ENCODE measurements around the gene EPHX1.

EPHX1 gene

DNA sequence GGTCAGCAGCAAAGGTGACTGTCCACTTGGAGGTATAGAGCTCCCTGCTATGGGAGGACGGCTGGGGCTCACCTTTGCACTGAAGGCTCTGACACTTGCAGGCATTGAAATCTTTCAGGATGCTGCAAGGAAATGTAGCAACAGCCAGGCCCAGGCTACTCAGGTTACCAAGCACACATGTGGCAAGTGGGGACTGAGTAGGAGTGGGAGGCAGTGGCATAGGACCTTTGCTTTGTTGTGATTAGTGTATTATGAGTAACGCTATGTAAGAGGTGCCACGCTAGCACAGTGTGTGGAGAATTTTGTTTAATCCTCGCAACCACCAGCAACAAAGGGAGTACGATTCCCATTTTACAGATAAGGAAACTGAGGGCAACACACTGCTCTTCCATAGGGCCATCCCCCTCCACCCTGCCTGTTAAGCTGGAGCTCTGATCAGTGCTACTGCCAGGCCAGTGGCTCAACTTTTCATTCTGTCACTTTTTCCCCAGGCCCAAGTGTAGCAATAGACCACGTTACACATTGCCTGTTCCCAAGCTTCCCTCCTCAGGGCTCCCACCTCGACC, 51.0 kb downstream of the EPHX1 start:
- DNase-seq (ENCODE audit: low spot score) = no peak
- FAIRE-seq = no peak

DNA sequence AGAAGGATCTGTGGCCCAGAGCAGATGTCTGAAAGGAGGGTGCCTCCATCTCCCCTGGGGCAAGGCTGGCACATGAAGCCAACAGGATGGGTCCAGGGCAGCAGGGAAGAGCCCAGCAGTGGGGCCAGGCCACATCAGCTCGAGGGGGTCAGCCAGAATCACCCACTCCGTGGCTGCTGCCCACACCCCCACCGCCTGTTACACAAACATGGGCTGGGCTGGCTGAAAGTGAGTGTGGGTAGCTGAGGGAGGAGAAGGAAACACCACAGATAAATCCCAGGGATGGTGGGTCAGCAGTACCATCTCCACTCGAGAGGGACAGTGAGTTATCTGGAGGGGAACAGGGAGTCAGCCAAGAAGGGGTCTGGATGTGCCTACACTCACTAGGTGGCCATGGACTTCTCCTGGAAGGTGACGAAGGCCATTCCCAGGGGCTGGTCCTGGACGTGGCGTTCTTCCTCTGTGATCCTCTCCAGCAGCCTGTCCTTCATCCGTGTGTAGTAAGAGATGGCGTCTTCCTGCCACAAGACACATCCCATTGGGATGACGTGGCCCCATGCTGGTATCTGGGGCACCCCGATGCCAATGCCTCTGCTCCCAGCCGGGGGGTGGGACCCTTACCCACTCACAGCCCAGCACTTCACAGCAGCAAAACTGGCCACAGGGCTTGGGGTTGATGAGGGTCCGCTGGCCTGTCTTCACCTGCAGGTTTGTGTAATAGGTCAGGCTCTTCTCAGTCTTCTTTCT, 52.1 kb downstream of the EPHX1 start:
- FAIRE-seq (no peak), DNase-seq (ENCODE audit: low spot score) (no peak)

DNA sequence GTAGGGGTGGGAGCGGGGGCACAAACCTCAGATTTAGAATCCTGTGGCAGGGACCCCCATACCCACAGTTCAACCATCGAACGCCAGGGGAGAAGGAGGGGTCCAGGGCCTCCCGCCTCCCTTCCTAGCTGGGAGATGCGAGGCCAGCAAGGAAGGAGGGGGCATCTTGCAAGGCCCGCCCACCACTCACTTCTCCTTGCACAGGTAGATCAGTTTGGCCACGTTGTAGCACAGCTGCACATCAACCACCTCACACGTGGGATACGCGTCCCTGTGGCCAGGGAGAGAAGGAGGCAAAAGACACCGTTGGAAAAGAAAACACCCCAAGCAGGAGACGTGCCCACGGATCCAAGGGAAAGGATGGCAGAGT, 52.6 kb downstream of the EPHX1 start:
- DNase-seq (ENCODE audit: low spot score) = no peak

DNA sequence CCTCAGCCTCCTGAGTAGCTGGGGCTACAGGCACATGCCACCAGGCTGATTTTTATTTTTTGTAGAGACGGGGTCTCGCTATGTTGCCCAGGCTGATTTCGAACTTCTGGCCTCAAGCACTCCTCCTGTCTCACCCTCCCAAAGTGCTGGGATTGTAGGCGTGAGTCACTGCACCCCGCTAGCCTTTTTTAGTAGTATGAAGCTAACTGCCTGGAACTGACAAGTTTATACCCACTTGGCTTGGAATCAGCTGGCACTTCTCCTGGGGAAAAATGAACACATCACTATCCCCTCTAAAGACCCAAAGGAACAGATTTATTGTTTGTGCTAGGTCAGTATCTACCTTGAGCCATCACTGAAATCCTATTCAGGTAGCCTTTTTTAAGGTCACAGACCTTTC, 53.2 kb downstream of the EPHX1 start:
- FAIRE-seq = no peak
- DNase-seq (ENCODE audit: low spot score) = no peak

More for the DNA sequence above, 52.6 kb downstream of the EPHX1 start:
- no peak for FAIRE-seq

DNA sequence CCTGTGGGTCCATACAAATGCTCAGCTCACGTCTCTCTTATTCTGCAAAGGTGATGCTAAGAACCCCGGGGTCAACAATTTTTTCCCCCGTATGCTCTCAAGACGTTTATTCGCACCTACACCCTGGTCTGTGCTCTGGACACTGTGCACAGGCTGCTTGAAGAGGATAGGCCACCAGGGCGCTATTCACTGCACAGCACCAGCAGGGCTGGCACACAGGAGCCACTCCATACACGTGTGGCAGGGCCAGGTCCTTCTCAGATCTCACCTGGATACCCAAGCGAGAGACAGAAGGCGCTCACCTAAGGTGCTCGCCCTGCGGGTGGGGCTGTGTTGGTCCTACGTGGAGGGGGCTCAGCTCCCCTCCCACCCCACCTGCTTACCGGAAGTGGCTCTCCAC, 55.6 kb downstream of the EPHX1 start:
- FAIRE-seq (no peak), DNase-seq (ENCODE audit: low spot score) (no peak)

DNA sequence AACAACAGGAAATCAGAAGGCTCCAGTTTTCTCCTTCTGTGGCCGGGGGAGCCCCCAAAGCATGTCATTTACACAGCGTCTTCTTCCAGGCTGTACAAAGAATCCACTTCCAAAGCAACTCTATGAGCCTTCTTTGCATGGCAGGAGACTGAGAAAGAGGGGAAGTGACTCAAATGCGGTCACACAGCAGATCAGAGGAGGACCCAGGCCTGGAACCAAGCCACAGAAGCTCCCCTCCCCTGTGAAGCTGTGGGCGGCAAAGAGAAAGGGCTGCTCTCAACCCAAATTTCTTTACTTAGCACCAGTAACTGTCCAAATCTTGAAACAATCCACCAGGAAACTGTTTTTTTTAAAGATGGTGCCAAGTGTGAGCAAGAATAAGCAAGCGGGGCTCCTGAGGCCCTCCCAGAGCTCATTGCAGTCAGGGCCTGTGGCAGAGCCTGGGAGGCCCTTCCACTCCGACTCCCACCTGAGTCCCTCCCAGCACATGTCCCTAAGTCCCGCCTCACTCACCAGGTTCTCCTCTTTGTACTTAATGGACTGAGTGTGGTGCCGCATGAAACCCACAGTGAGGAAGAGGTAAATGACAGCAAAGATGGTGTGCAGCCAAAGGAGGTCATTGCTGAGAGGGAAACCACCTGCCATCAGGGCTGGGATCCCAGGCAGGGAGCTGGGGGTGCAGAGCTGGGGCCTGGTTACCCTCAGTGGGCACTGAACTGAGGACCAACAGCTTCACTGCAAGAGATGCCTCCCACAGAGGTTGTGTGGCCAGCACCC, 56.3 kb downstream of the EPHX1 start:
- FAIRE-seq = no peak
- peak; percentile 32 for DNase-seq (ENCODE audit: low spot score)

DNA sequence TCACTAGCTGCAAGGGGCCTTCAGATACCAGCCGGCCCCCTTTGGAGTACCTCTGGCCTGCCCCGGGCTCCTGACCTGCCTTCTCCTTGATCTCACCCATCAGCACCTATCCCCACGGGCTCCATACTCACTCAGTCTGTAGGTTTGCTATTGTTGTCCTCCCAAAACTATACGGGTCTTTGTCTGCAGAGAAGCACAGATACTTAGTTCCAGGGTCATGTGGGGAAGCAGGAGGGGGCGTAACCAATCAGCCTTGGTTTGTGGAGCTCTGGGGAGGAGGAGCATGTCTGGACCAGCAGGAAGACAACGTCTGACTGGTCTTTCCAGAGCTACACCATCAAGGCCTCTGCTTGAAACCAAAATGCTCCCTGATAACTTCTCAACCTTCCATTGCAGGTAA, 57.1 kb downstream of the EPHX1 start:
- DNase-seq (ENCODE audit: low spot score) (no peak), FAIRE-seq (no peak)

DNA sequence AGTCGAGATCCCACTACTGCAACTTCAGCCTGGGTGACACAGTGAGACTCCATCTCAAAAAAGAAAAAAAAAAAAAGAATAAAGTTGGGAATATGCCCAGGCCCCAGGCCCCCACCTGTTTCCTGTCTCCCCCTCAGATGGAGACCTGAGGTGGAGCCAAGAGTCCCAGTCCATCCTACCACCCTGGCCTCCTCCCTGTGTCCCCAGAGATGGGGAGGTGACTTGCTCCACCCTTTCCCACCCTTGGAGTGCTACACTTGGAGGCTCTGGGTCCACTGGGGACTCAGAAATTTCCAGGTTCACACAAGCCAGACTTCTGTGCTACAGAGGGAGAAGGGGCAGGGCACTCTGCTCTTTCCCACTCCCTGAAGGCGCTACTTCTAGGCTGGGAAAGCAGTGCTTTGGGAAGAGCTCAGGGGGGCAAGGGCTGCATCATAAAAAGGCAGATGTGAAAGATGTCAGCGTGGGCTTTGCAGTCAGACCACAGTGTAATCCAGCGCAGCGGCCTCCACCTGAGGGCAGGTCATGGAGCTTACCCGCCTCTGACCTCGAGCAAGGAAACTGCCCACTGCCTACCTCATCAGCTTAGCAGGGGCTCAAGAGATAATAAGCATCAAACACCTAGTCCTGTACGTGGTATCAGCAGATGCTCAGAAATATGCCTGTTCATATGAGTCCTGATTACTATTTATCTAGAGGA, 58.9 kb downstream of the EPHX1 start:
- FAIRE-seq = no peak
- DNase-seq (ENCODE audit: low spot score) = no peak

DNA sequence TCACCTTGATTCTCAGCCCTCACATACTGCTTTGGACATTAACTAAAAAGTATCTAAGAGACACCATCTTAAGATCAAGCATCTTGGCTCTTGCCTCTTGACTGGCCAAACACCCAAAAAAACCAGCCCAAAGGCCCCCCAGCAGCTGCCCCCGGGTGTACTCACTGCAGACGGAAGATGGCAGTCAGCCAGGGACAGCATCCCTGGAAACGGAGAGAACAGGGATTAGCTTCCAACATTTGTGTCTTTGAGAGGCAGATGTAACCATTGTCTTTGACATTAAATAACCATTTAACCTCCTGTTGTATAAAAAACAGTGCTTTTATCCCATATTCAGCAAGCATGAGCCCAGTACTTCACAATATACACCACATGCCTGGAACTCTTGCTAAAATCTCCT, 61.0 kb downstream of the EPHX1 start:
- FAIRE-seq = no peak
- DNase-seq (ENCODE audit: low spot score) = no peak

DNA sequence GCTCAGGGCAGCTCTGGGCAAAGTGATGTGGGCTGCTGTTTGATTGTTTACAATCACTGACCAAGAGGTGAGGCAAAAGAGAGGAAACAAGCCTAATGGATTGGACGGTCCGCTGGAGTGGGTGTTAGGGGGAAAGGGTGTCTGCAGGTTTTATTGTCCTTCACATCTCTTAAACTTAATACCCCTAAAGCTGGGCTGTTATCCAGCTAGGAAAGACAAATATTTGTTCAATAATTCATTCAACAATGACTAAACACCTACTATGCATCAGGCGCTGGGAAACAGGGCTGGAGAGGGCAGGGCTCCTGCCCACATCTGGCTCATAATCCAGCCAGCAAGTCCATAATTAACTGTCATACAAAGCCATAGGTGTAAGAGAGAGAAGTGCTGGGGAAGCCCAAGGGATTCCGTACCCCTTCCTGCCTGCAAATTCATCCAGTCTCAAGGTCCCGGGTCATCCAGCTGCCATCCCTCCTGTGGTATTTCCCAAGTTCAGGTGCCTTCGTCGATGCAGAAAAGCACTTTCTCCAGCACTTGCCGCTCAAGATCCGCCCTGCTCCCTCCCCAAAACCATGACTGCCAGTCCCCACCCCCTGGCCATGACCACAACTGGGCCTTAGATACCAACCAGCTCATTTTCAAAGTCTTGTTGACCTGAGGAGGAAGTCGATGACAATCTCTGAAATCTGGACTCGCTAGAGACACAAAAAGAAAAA, 61.6 kb downstream of the EPHX1 start:
- no peak for FAIRE-seq
- DNase-seq (ENCODE audit: low spot score) = no peak

DNA sequence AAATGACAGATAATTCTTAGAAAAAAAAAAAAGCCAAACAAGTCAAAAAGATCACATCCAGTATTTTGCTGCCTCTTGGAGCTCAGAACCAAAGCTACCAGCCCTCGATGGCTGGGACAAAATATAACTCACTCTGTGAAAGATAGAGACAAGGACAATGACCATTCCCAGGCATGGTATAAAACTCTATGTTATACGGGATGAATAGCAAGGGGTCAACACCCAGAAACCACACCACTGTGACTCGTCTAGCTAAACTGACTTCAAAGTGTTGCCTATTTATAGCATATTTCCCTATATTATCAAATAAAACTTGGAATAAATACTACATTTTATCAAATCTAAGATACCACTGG, 62.1 kb downstream of the EPHX1 start:
- no peak for FAIRE-seq
- DNase-seq (ENCODE audit: low spot score) = no peak

DNA sequence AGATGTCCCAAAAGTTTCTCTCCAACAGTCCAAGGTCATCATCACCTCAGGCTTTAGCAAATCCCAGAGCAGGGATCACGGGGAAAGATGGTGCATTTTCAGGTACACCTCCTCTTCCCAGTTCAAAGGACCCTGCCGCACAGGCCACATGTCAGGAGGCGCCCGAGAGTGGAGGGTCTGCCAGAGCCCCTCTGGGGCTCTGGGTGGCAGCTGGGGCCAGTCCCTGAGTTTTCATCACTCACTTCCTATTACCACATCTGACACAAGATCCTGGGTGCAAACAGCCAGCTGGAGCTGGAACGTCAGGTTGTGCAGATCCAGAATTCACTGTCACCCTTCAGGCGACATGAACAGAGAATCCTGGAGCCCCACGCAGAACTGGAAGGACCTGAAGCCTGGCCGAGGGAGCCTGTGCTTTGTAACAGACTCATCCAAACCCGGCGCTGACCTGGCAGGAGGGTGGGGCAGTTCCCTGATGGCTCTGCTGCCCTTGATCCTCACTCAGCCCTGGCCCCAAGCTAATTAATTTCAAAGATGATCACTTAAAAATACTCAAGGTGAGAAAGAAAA, 63.4 kb downstream of the EPHX1 start:
- no peak for DNase-seq (ENCODE audit: low spot score)
- no peak for FAIRE-seq

DNA sequence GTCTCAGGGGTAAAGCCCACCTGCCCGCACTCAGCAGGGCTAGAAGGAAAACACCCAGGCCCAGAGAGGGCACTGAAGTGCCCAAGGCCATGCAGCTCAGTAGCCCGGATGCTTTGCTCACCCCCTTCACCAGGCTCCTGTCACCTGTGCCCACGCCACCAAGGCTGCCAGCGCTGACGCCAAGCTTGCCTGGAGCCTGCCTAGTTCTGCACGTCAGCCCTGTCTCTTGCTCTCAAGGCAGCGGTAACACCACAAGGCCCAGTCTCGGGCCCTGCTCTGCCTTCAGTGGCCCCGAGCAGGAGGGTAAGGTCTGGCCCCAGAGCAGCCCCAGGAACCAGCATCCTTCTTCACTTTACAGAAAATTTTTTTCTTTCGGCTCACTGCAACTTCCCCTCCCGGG, 64.5 kb downstream of the EPHX1 start:
- no peak for DNase-seq (ENCODE audit: low spot score)

DNA sequence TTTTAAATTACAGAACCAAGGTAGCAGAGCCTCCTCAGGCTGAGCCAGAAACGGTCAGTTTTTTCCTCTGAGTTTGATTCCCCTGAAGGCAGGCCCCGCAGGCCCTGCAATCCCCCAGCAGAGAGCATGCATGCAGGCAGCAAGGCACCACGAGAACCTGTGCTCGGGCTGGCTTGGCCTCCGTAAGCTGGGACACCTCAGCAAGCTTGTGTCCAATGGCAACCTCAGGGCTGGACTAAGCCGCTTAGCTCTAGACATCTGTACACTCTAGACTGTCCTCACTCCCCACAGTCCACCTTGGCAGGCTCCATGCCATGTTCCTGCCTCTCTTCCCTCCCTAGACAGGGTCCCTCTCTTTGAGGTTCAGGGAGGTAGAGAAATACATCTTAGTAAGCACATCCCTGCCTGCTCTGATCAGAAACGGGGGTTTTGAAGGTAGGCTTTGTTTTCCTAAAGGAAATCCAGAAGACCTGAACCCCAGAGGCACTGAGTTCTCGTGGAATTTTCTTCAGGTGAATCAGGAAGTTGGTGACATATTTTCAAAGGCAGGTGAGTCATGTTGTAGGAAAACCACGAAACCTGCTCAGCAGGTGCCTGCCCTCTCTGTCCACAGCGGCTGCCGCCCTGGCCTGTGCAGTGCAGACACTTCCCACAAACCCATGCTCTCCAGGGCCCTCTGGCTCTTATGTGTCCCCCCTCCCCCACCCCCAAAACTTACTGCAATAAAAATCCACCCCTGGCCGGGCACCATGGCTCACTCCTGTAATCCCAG, 65.3 kb downstream of the EPHX1 start:
- FAIRE-seq = no peak

More for the DNA sequence above, 64.5 kb downstream of the EPHX1 start:
- no peak for FAIRE-seq

DNA sequence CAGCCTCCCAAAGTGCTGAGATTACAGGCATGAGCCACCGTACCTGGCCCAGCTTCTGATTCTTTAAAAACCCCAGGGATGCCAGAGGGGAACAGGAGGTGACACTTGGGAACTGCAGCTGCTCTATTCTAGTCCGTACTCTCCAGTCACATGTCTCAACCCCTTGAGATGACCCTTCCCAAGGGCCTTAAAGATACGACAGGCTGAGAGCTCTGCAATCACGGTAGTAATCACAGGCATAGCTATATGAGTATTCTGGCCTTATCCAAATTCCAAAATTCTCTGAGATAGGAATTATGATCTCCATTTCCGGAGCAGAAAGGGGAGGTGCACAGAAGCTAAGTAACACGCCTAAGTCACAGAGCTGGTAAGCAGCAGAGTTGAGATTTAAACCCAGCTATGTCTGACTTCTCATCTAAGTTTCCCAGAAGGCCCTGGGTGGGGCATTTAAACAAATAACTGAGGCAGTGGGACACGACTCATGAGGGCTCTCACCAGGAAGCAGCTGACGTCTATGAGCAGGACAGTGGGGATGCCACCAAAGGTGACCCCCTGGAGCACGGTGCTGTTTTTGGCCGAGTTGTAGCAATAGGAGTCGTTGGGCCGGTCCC, 67.1 kb downstream of the EPHX1 start:
- no peak for FAIRE-seq
- DNase-seq (ENCODE audit: low spot score) = no peak

More for the DNA sequence above, 65.3 kb downstream of the EPHX1 start:
- DNase-seq (ENCODE audit: low spot score) = no peak

DNA sequence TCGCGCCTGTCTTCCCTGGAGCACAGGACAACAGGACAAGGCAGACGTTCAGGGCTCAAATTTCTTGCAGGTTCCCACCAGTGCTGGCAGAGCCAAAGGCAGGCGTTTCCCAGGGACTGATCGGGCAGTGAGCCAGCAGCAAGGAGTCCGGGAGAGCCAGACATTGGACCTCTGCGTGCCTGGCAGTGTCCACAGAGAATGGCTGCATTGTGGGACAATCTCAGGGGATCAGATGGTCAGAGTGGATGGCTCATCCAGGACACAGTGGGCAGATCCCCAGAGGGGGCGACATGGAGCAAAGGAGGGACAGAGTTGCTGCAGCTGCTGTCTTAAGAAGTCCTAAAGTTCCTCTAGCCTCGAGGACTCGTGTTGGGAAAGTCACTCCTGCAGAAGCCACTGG, 67.7 kb downstream of the EPHX1 start:
- DNase-seq (ENCODE audit: low spot score) = no peak
- FAIRE-seq = no peak

DNA sequence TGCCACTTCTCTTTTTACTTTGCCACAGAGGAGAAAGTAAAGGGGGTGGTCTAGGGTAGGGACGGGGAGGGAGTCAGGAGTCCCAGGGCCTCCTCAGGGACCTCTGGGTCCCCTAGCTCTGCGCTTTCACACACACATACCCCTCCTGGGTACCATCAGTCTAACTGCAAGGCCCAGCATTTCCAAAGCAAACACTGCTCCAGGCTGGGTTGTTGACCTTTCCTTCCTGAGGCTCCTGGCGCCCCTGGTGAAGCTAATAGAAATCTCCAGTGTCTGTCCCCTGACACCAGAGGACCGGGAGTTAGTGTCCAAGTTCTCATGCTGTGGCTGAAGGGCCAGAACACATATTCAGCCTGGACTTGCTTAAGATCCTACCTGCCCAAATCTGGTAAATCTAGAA, 68.4 kb downstream of the EPHX1 start:
- DNase-seq (ENCODE audit: low spot score) (no peak), FAIRE-seq (no peak)

DNA sequence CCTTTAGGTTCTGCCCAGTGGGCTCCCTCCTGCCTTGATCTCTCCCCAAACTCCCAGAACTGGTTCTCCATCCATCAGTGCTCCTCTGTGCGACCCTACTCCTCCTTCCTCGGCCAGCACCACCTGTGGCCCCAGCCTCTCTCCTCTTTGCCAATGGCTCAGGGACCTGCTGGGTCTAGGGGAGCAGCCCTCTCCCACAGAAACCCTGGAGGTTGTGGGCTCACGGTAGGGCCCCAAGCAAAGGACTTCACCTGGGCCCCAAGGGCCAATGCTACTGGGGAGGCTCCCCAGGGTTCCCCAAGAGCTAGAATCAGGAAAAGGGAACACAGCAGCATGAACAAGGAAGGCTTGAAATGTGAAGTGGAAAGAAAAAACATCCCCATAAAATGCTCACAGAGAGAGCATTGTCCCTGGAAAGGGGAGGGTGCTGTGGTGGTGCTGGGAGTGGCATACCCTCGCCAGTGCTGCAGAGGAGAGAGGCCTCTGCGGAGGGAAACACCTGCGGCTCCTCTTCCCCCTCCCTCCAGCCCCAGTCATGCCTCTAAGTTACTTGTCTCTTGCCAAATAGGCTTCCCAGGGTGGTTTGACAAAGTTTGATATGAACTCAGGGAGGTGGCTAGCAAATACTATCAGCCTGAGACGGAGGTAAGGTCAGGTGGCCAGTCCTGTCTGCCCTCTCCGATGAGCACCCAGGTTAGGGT, 69.7 kb downstream of the EPHX1 start:
- DNase-seq (ENCODE audit: low spot score) = no peak
- FAIRE-seq = no peak

DNA sequence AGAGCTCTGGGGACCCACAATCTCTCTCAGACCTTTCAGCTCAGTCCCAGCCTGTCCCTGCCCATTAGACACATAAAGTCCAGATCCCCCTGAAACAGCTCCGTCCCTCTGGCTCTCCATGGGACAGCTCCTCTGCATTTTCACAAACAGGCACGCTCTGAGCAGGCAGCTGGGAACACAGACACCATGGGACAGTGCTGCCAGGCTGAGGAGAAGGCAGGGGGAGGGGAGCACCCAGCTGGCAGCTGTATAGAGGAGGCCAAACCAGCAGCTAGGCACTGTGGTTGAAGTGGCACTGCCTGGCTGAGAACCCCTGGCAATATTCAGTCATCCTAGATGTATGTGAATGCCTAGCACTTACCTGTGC, 70.3 kb downstream of the EPHX1 start:
- DNase-seq (ENCODE audit: low spot score) = no peak

More for the DNA sequence above, 70.3 kb downstream of the EPHX1 start:
- no peak for FAIRE-seq

Data from urothelium cell line (cell line).